ENCODE data around the gene CCDC12. TPM values are rescaled to one million over a fixed set of nuclear protein-coding genes. Genes with fewer than 3 reads are reported as not detected.

CCDC12 gene
- total and polyA plus RNA-seq, 9 of the 15 experiments (the other 6 are each of a cell fraction or from before 2014, with no cell fraction given) = 8.9 to 201 (median 86.9) TPM

DNA sequence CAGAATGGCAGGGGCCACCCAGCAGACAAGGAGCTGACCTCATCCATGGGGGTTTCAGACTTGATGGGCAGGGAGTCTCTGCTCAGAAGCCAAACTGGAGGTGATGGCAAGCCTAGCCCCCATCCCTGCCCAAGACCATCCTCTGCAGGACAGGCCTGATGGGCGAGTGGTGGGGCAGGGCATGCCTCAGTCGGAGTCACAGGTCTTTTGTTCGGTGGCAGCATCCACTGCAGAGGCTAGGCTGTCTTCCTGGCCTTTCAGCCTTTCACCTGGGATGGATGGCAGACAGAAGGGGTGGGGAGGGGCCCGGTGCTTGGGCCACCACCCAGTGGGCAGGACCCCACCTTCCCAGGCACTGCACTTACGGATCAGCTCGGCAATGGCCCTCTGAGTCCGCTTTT is 54.7 kb downstream of the CCDC12 start (continued):
- TF ChIP-seq MAZ (CRISPR knock-in tag; conservative IDR thresholded peaks at IDR 0.05 in 1 of 2, IDR thresholded peaks at IDR 0.05 in 1 of 2) (no peak), KDM1A (IDR thresholded peaks at IDR 0.05) (no peak), FOSL1 (tag; conservative IDR thresholded peaks at IDR 0.05) (no peak), KLF16 (IDR thresholded peaks at IDR 0.05) (no peak), POLR2G (IDR thresholded peaks at IDR 0.05; ENCODE audit: low read depth, low read length) (0 out of 2 replicates have a peak, but pooled peaks have one; percentile 16)

DNA sequence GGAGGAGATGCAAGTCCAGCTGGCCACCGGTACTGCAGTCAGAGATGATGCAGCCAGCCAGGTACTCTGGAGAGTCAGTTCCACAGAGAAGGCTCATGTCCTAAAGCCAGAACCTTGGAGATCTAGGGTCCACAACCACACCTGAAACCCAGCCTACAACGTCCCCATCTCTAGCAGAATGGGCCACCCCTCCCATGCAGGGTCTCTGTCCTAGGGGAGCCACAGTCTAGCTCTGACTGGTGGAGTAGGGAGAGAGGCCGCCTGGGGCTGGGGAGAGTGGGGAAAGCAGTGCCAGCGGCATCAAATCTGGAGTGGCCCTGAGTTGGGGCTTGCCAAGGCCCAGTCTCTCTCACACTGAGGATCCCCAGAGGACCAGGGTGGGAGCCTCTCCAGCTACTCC is 55.5 kb downstream of the CCDC12 start:
- no peak overlapping the region for H3K9ac ChIP-seq (ENCODE audit: insufficient read depth in 1 of 2, low read depth in 2 of 2, low read length in 2 of 2)
- 96% methylated on average over 4 of the region's 4 CpGs for WGBS (ENCODE audit: insufficient coverage, low coverage, missing lambda C conversion rate)
- H3K9me3 ChIP-seq (replicated peaks; ENCODE audit: control insufficient read depth, insufficient read depth, low read depth, low read length) = no peaks in the 10 kb centered on the region
- no peaks in the 10 kb centered on the region for H3K4me1 ChIP-seq (replicated peaks in 1 of 2; ENCODE audit: control insufficient read depth in 2 of 2, insufficient read depth in 2 of 2, low read length in 2 of 2)
- in situ Hi-C loops (cut with MboI) = no loop called here
- FAIRE-seq = no peak
- no TSS peak for BruUV-seq (replicated peaks)
- intact Hi-C loops (cut with micrococcal nuclease) = no loop called here
- H3K79me2 ChIP-seq (ENCODE audit: control insufficient read depth, insufficient read depth, low read length) = no peaks in the 10 kb centered on the region
- no peak for DNase-seq (ENCODE audit: extremely low read depth in 1 of 4, low spot score in 3 of 4)
- CTCF ChIA-PET (ENCODE audit: low intra/inter-chr PET ratio) = no interaction called here
- POLR2A ChIA-PET = interaction anchor here (0.6 to 0.7 kb wide), 2 partner anchors 8 to 206 kb away, joined by 3 to 4 read pairs; no protein-coding TSS in a partner anchor
- no peak overlapping the region for H3K4me3 ChIP-seq
- no peak for TF ChIP-seq PHB2 (IDR thresholded peaks at IDR 0.05; ENCODE audit: low read depth)
- 0 out of 2 replicates have a peak, but pooled peaks have one; percentile 16 for TF ChIP-seq POLR2A (conservative IDR thresholded peaks at IDR 0.05)
- no peaks in the 10 kb centered on the region; the same call in 1 of the 2 replicates for H4K20me1 ChIP-seq (replicated peaks; ENCODE audit: control insufficient read depth, insufficient read depth, low read length)
- H3K27ac ChIP-seq (ENCODE audit: extremely low read depth, low read depth, low read length) = no peak overlapping the region
- H3K27me3 ChIP-seq (ENCODE audit: control insufficient read depth in 2 of 2, insufficient read depth in 2 of 2, low read length in 2 of 2) = no peaks in the 10 kb centered on the region
- H3K36me3 ChIP-seq (ENCODE audit: control insufficient read depth, insufficient read depth, low read length) = peaks cover 95% of the 10 kb centered on the region
- H2AFZ ChIP-seq (ENCODE audit: low read depth, low read length) = no peak overlapping the region
- no peaks in the 10 kb centered on the region for H3K9me1 ChIP-seq (ENCODE audit: control insufficient read depth, insufficient read depth, low read length)
- ATAC-seq = no peak
- H3K4me2 ChIP-seq (ENCODE audit: insufficient read depth, low read length) = no peak overlapping the region
